Prostate gland (tissue), 2 donors: ENCODE results near the gene SLC13A3.

Source experiments
- CTCF ChIP-seq, 4 experiments: fragments of 200-600 bp in 2 of 4; fragments of 450-650 bp in 2 of 4; sonication (generic) in 2 of 4; IDR thresholded peaks; 1 replicate in 3 of 4; 2 replicates in 1 of 4; pipeline ENCODE4 v1.5.1; 2016 to 2019; ENCODE audit warnings: antibody characterized with exemption in 4 of 4, mild to moderate bottlenecking in 2 of 4, moderate library complexity in 2 of 4
- POLR2A ChIP-seq: fragments of 450-650 bp; IDR thresholded peaks from one replicate; pipeline ENCODE4 v1.6.1; 2016; ENCODE audit warnings: antibody characterized with exemption, mild to moderate bottlenecking

DNA sequence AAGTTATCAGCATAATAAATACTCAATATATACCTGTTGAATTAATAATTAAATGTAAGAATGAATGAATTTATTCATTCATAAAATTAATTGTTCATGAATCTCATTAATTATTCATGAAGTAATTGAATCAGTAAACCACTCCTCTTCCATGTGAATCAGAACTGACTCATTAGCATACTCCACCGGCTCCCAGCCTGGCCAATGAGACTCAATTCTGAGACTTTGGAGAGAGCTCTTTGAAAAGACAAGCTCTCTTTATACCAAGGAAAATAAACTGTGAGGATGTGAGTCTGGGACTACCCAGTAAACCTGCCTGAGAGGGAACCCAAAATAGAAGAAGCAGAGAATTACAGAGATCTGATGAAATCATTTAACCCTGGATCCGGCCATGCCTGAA, 49.8 kb upstream of the SLC13A3 start:
- TF ChIP-seq POLR2A (no peak), CTCF (IDR thresholded peaks at IDR 0.05) (no peak)
